ENCODE data around the gene BRD3.

The BRD3 gene

GRCh38 chr9:134061019-134061687, 6.7 kb downstream of the BRD3 start:
- H3K9ac ChIP-seq (ENCODE audit: low read length), result no peak overlapping the region
- H2AK5ac ChIP-seq (ENCODE audit: low read length), result no peak overlapping the region
- H2BK15ac ChIP-seq (replicated peaks; ENCODE audit: low read depth), result no peak overlapping the region
- peaks cover 5% of the 10 kb centered on the region for H3K4me1 ChIP-seq (ENCODE audit: control insufficient read depth, low read depth, low read length)
- no peak overlapping the region for H3K23ac ChIP-seq (ENCODE audit: low read length)
- H3K56ac ChIP-seq (ENCODE audit: low read length), result no peak overlapping the region
- no peaks in the 10 kb centered on the region for H3K36me3 ChIP-seq (ENCODE audit: control insufficient read depth, insufficient read depth, low read length)
- H2BK120ac ChIP-seq (ENCODE audit: low read depth, low read length), result no peak overlapping the region
- no peaks in the 10 kb centered on the region for H3K27me3 ChIP-seq (ENCODE audit: insufficient read depth, low read length, poor library complexity)
- H4K5ac ChIP-seq (ENCODE audit: low read length), result no peak overlapping the region
- no CpG with 5 or more reads among the region's 4 CpGs for WGBS (ENCODE audit: extremely low coverage, insufficient coverage, low lambda C conversion rate)
- H3K4me2 ChIP-seq (ENCODE audit: low read length), result no peak overlapping the region
- DNase-seq, result no peak
- no peak overlapping the region for H3K4ac ChIP-seq (ENCODE audit: low read depth, low read length)
- no peak overlapping the region for H2BK5ac ChIP-seq (ENCODE audit: low read length)
- no peak overlapping the region for H3K18ac ChIP-seq (ENCODE audit: low read length)
- no peak overlapping the region for H3K4me3 ChIP-seq (ENCODE audit: low read length)
- peaks cover 34% of the 10 kb centered on the region for H3K79me1 ChIP-seq (ENCODE audit: low read length)
- no peak overlapping the region for H4K8ac ChIP-seq (ENCODE audit: low read depth, low read length)
- H3K27ac ChIP-seq (ENCODE audit: low read depth, low read length), result no peak overlapping the region
- peaks cover 92% of the 10 kb centered on the region for H3K79me2 ChIP-seq (ENCODE audit: control insufficient read depth, insufficient read depth, low read length)

GRCh38 chr9:134060546-134060945, 7.3 kb downstream of the BRD3 start:
- H3K27ac ChIP-seq (ENCODE audit: low read depth, low read length), result no peak overlapping the region
- no peak overlapping the region for H2BK5ac ChIP-seq (ENCODE audit: low read length)
- no peak overlapping the region for H2BK15ac ChIP-seq (replicated peaks; ENCODE audit: low read depth)
- H2BK120ac ChIP-seq (ENCODE audit: low read depth, low read length), result no peak overlapping the region
- H3K23ac ChIP-seq (ENCODE audit: low read length), result no peak overlapping the region
- no peak for DNase-seq
- H3K4ac ChIP-seq (ENCODE audit: low read depth, low read length), result no peak overlapping the region
- WGBS (ENCODE audit: extremely low coverage, insufficient coverage, low lambda C conversion rate), result no CpG with 5 or more reads among the region's 4 CpGs
- H4K8ac ChIP-seq (ENCODE audit: low read depth, low read length), result no peak overlapping the region
- H3K4me3 ChIP-seq (ENCODE audit: low read length), result no peak overlapping the region
- H3K4me2 ChIP-seq (ENCODE audit: low read length), result no peak overlapping the region
- no peaks in the 10 kb centered on the region for H3K27me3 ChIP-seq (ENCODE audit: insufficient read depth, low read length, poor library complexity)
- H3K79me1 ChIP-seq (ENCODE audit: low read length), result peaks cover 33% of the 10 kb centered on the region
- H3K56ac ChIP-seq (ENCODE audit: low read length), result no peak overlapping the region
- no peak overlapping the region for H2AK5ac ChIP-seq (ENCODE audit: low read length)
- no peak overlapping the region for H3K18ac ChIP-seq (ENCODE audit: low read length)
- H3K36me3 ChIP-seq (ENCODE audit: control insufficient read depth, insufficient read depth, low read length), result no peaks in the 10 kb centered on the region
- H3K79me2 ChIP-seq (ENCODE audit: control insufficient read depth, insufficient read depth, low read length), result peaks cover 92% of the 10 kb centered on the region
- H4K5ac ChIP-seq (ENCODE audit: low read length), result no peak overlapping the region
- peaks cover under 1% of the 10 kb centered on the region for H3K4me1 ChIP-seq (ENCODE audit: control insufficient read depth, low read depth, low read length)
- no peak overlapping the region for H3K9ac ChIP-seq (ENCODE audit: low read length)

- Histone ChIP-seq H2AK5ac (ENCODE audit: low read length) (no peak overlapping the region), H3K18ac (ENCODE audit: low read length) (no peak overlapping the region), H3K27ac (ENCODE audit: low read depth, low read length) (no peak overlapping the region), H3K56ac (ENCODE audit: low read length) (no peak overlapping the region), H3K27me3 (ENCODE audit: insufficient read depth, low read length, poor library complexity) (no peaks in the 10 kb centered on the region), H3K4me1 (ENCODE audit: control insufficient read depth, low read depth, low read length) (no peaks in the 10 kb centered on the region), H3K79me2 (ENCODE audit: control insufficient read depth, insufficient read depth, low read length) (peaks cover 94% of the 10 kb centered on the region), H2BK5ac (ENCODE audit: low read length) (no peak overlapping the region), H2BK15ac (replicated peaks; ENCODE audit: low read depth) (no peak overlapping the region), H3K23ac (ENCODE audit: low read length) (no peak overlapping the region), H4K5ac (ENCODE audit: low read length) (no peak overlapping the region), H3K4me2 (ENCODE audit: low read length) (no peak overlapping the region), H3K9ac (ENCODE audit: low read length) (no peak overlapping the region), H4K8ac (ENCODE audit: low read depth, low read length) (no peak overlapping the region), H3K4ac (ENCODE audit: low read depth, low read length) (no peak overlapping the region), H3K79me1 (ENCODE audit: low read length) (peaks cover 33% of the 10 kb centered on the region), H2BK120ac (ENCODE audit: low read depth, low read length) (no peak overlapping the region), H3K4me3 (ENCODE audit: low read length) (no peak overlapping the region), H3K36me3 (ENCODE audit: control insufficient read depth, insufficient read depth, low read length) (no peaks in the 10 kb centered on the region)
- DNase-seq, result no peak
- WGBS (ENCODE audit: extremely low coverage, insufficient coverage, low lambda C conversion rate), result no CpG with 5 or more reads among the region's 17 CpGs
Measured at GRCh38 chr9:134059661-134060395, 8.0 kb downstream of the BRD3 start.

- no peaks in the 10 kb centered on the region for H3K4me1 ChIP-seq (ENCODE audit: control insufficient read depth, low read depth, low read length)
- no peak overlapping the region for H2BK15ac ChIP-seq (replicated peaks; ENCODE audit: low read depth)
- H3K4ac ChIP-seq (ENCODE audit: low read depth, low read length), result no peak overlapping the region
- no peak overlapping the region for H3K23ac ChIP-seq (ENCODE audit: low read length)
- DNase-seq, result no peak
- H3K9ac ChIP-seq (ENCODE audit: low read length), result no peak overlapping the region
- H3K27me3 ChIP-seq (ENCODE audit: insufficient read depth, low read length, poor library complexity), result no peaks in the 10 kb centered on the region
- no peak overlapping the region for H4K8ac ChIP-seq (ENCODE audit: low read depth, low read length)
- H3K4me3 ChIP-seq (ENCODE audit: low read length), result no peak overlapping the region
- H3K36me3 ChIP-seq (ENCODE audit: control insufficient read depth, insufficient read depth, low read length), result no peaks in the 10 kb centered on the region
- no CpG with 5 or more reads among the region's 16 CpGs for WGBS (ENCODE audit: extremely low coverage, insufficient coverage, low lambda C conversion rate)
- no peak overlapping the region for H4K5ac ChIP-seq (ENCODE audit: low read length)
- H2AK5ac ChIP-seq (ENCODE audit: low read length), result no peak overlapping the region
- no peak overlapping the region for H3K4me2 ChIP-seq (ENCODE audit: low read length)
- no peak overlapping the region for H3K27ac ChIP-seq (ENCODE audit: low read depth, low read length)
- H3K79me1 ChIP-seq (ENCODE audit: low read length), result peaks cover 30% of the 10 kb centered on the region
- H2BK120ac ChIP-seq (ENCODE audit: low read depth, low read length), result no peak overlapping the region
- no peak overlapping the region for H2BK5ac ChIP-seq (ENCODE audit: low read length)
- no peak overlapping the region for H3K56ac ChIP-seq (ENCODE audit: low read length)
- peaks cover 91% of the 10 kb centered on the region for H3K79me2 ChIP-seq (ENCODE audit: control insufficient read depth, insufficient read depth, low read length)
- no peak overlapping the region for H3K18ac ChIP-seq (ENCODE audit: low read length)
Measured at GRCh38 chr9:134059188-134059641, 8.6 kb downstream of the BRD3 start.

- Histone ChIP-seq H3K56ac (ENCODE audit: low read length) (no peak overlapping the region), H3K79me1 (ENCODE audit: low read length) (peaks cover 31% of the 10 kb centered on the region), H3K9ac (ENCODE audit: low read length) (no peak overlapping the region), H3K79me2 (ENCODE audit: control insufficient read depth, insufficient read depth, low read length) (peaks cover 89% of the 10 kb centered on the region), H3K4ac (ENCODE audit: low read depth, low read length) (no peak overlapping the region), H3K27me3 (ENCODE audit: insufficient read depth, low read length, poor library complexity) (no peaks in the 10 kb centered on the region), H3K4me2 (ENCODE audit: low read length) (no peak overlapping the region), H3K4me3 (ENCODE audit: low read length) (no peak overlapping the region), H3K4me1 (ENCODE audit: control insufficient read depth, low read depth, low read length) (no peaks in the 10 kb centered on the region), H3K27ac (ENCODE audit: low read depth, low read length) (no peak overlapping the region), H2AK5ac (ENCODE audit: low read length) (no peak overlapping the region), H2BK120ac (ENCODE audit: low read depth, low read length) (no peak overlapping the region), H2BK15ac (replicated peaks; ENCODE audit: low read depth) (no peak overlapping the region), H3K36me3 (ENCODE audit: control insufficient read depth, insufficient read depth, low read length) (no peaks in the 10 kb centered on the region), H3K18ac (ENCODE audit: low read length) (no peak overlapping the region), H2BK5ac (ENCODE audit: low read length) (no peak overlapping the region), H4K5ac (ENCODE audit: low read length) (no peak overlapping the region), H4K8ac (ENCODE audit: low read depth, low read length) (no peak overlapping the region), H3K23ac (ENCODE audit: low read length) (no peak overlapping the region)
- DNase-seq, result no peak
- no CpG with 5 or more reads among the region's 7 CpGs for WGBS (ENCODE audit: extremely low coverage, insufficient coverage, low lambda C conversion rate)
Measured at GRCh38 chr9:134058716-134059115, 9.1 kb downstream of the BRD3 start.
